ENCODE data around the gene RIPPLY3.
"Not testable (repeated sequence)": the region's sequence is repeated elsewhere in the genome, so short reads cannot be mapped to it uniquely, and the experiment has no call there.

Gene RIPPLY3

GRCh38 chr21:36981977-36982700 lies 24.4 kb upstream of the RIPPLY3 start:
- DNase-seq: no peak

- no peak for DNase-seq
Measured at GRCh38 chr21:36985751-36986594, 20.5 kb upstream of the RIPPLY3 start.

- DNase-seq: no peak
Measured at GRCh38 chr21:36987845-36988244, 18.7 kb upstream of the RIPPLY3 start.

GRCh38 chr21:36988536-36988935 lies 18.0 kb upstream of the RIPPLY3 start:
- no peak for DNase-seq

- DNase-seq: not testable (repeated sequence)
Measured at GRCh38 chr21:36989199-36989698, 17.3 kb upstream of the RIPPLY3 start.

- DNase-seq: peak; percentile 80
Measured at GRCh38 chr21:36989699-36990507, 16.6 kb upstream of the RIPPLY3 start.

- DNase-seq: no peak
Measured at GRCh38 chr21:36990508-36991205, 15.8 kb upstream of the RIPPLY3 start.

GRCh38 chr21:36992671-36993070 lies 13.8 kb upstream of the RIPPLY3 start:
- DNase-seq: no peak

- no peak for DNase-seq
Measured at GRCh38 chr21:36994501-36995158, 11.9 kb upstream of the RIPPLY3 start.

GRCh38 chr21:36995285-36995684 lies 11.2 kb upstream of the RIPPLY3 start:
- not testable (repeated sequence) for DNase-seq

GRCh38 chr21:36999131-36999898 lies 7.2 kb upstream of the RIPPLY3 start:
- DNase-seq: no peak

GRCh38 chr21:37000381-37000780 lies 6.1 kb upstream of the RIPPLY3 start:
- no peak for DNase-seq

- DNase-seq: no peak
Measured at GRCh38 chr21:37001441-37001840, 5.1 kb upstream of the RIPPLY3 start.

GRCh38 chr21:37002851-37003250 lies 3.7 kb upstream of the RIPPLY3 start:
- DNase-seq: not testable (repeated sequence)

- DNase-seq: not testable (repeated sequence)
Measured at GRCh38 chr21:37003917-37004316, 2.6 kb upstream of the RIPPLY3 start.

- no peak for DNase-seq
Measured at GRCh38 chr21:37005548-37006485, 685 bp upstream of the RIPPLY3 start.

GRCh38 chr21:37008724-37009123 lies 2.2 kb downstream of the RIPPLY3 start:
- DNase-seq: peak; percentile 98

- DNase-seq: peak; percentile 91
Measured at GRCh38 chr21:37009740-37010341, 3.3 kb downstream of the RIPPLY3 start.

GRCh38 chr21:37017951-37018679 lies 11.6 kb downstream of the RIPPLY3 start:
- DNase-seq: no peak

All from DMS79 (cell line).